Fibroblast of the aortic adventitia (primary cell): ENCODE results near the gene MRPS10. TPM values are rescaled to one million over a fixed set of nuclear protein-coding genes. Genes with fewer than 3 reads are reported as not detected.
A peak's percentile ranks its signal among the peaks of the same experiment; 100 is the strongest.

Source experiments
- DNase-seq: peaks from one replicate; pipeline ENCODE4 v3.0.0-alpha.2; 2010; ENCODE audit warnings: low read depth
- H3K4me3 ChIP-seq: 2 replicates; pipeline ENCODE4 v1.5.1; 2011; ENCODE audit warnings: low read depth, mild to moderate bottlenecking, control low read depth, low read length, moderate library complexity
- CTCF ChIP-seq: IDR thresholded peaks from 2 replicates; pipeline ENCODE4 v1.5.1; 2011; ENCODE audit warnings: mild to moderate bottlenecking, low read length, control low read depth, inconsistent platforms; ENCODE audit not compliant: insufficient read depth
- total RNA-seq: library from RNA; depleted of rRNA; stranded (reverse); fragments of >200 nt; gene quantifications from 2 replicates; pipeline ENCODE4 v1.2.3, GENCODE V29; 2012; ENCODE audit warnings: low replicate concordance

Gene MRPS10
- total RNA-seq, 1 donor: 63.4 TPM

DNA sequence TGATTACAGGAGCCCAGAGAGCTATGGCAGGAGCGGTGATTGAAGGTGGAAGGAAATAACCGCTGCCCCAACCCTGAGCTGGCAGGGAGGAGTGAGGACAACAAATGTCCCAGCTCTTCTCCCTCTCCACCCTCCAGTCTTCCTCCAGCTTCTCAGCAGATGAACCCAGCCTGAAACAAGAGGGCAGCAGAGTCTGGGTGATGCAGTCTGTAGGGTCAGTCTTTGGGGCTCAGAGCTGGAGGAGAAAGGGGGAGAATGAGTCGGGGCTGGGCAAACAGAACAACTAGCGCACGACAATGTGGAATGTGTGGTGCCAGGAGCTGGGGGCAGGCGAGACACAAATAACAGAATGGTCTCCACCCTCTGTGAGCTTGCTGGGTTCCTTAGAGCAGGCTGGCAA lies 49.0 kb downstream of the MRPS10 start:
- H3K4me3 ChIP-seq: no peak overlapping the region
- TF ChIP-seq CTCF: peak; percentile 8
- no peak for DNase-seq

DNA sequence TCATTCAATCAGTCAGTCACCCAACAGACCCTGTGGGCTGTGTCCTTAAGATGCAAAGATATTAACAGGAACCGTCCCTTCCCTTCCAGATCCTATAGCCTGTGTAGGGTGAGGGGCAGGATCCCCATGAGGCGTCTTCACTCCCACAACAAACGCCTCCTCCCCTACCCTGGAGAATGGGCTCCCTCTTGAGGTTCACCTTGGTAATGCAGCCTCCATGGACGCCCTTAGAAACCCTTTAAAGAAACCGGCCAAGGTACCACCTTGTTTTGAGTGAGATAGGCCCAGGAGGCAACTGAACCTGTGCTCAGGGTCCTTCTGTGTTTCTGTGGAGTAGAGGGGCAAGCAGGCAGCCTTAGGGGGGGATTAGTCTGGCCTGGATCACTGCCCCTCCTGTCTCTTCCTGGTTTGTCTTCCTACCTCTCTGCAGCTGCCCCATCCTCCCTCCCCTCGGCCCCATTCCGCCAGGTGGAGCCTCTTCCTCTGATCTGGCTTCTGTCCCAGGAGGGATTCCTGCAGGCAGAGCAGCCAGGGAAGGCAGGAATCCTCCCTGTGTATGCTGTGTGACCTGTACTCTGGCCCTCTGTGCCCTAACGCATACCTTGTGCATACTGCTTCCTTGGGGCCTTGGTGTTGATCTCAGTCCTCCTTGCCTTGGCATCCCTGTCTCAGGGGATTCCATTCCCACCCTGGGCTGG lies 51.1 kb downstream of the MRPS10 start:
- TF ChIP-seq CTCF: peak; percentile 97
- DNase-seq: peak; percentile 71
- no peak overlapping the region for H3K4me3 ChIP-seq

DNA sequence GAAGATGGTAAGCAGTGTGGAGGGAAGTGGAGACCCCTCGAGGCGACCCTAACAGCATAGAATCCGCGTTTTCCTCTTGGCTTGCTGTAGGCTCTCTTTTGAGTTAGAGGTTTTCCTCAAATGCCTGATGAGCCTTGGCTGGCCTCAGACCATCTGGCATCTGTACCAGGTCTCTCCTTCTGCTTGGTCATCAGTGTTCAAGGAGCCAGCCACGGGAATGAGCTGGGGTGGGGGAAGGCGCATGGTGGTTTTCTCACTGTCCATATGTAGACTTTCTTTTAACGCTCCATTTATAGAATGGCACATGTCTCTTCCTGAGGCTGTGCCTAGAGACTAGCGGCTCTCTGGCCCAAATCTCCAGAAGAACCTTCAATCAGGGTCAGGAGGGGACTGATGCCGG lies 52.6 kb downstream of the MRPS10 start:
- TF ChIP-seq CTCF: no peak
- DNase-seq: peak; percentile 9

DNA sequence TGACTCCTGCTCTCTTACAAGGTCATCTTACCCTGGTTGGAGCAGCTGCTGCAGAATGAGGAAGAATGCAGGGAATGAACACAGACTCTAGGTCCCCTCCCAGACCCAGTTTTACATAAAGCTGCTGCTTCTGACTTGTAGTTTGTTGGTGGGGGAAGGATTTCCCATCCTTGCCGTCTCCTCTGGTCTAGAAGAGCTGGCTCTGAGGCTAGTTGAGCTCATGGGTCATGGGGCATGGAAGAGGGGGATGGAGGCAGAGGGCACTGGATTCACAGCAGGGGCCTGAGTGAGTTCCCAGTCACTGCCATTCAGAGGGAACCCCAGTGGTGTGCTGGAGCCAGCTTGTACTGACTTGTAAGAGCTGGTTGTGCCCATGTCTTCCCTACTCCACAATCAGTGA lies 53.7 kb downstream of the MRPS10 start:
- no peak for DNase-seq
- H3K4me3 ChIP-seq: no peak overlapping the region
- TF ChIP-seq CTCF: no peak

More for the DNA sequence above, 52.6 kb downstream of the MRPS10 start:
- H3K4me3 ChIP-seq: no peak overlapping the region

DNA sequence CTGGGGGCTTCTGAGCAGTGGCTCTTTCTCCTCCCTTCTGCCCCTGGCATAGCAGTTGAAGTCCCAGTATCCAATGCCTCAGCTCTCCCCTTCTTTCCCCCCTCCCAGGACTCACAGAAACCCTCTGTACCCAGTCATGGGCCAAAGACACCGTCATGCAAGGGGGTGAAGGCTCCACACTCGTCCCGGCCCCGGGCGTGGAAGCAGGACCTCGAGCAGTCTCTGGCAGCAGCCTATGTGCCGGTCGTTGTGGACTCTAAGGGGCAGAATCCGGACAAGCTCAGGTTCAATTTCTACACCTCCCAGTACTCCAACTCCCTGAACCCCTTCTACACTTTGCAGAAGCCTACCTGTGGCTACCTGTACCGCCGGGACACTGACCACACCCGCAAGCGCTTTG lies 54.8 kb downstream of the MRPS10 start:
- TF ChIP-seq CTCF: no peak
- H3K4me3 ChIP-seq: no peak overlapping the region
- no peak for DNase-seq

DNA sequence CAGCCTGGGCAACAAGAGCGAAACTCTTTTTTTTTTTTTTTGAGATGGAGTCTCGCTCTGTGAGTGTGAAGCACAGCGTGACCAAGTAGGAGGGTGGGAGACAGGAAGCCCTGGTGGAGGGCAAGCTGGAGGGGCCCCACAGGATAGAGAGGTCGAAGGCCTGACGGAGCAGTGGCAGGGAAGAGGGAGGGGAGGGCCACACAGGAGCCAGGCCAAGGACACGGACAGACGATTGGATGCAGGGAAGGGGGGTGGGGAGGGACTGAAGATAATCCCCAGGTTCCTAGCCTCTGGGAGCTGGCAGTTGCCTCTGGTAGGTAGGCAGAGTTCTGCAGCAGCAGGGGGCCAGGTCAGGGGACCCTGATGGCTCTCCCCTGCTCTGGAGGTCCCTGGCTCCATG lies 55.3 kb downstream of the MRPS10 start:
- no peak for TF ChIP-seq CTCF
- H3K4me3 ChIP-seq: no peak overlapping the region
- DNase-seq: no peak
